SK-N-MC (cell line): ENCODE data around the gene BRI3.

Experiments
- DNase-seq: peaks from one replicate; pipeline ENCODE4 v3.0.0-alpha.2; 2011; ENCODE audit warnings: low read depth, low spot score
- H3K27ac ChIP-seq: fragments of 200-600 bp; sonication (generic); 2 replicates; pipeline ENCODE4 v1.5.1; 2016; ENCODE audit warnings: mixed run types
- H3K36me3 ChIP-seq: fragments of 200-600 bp; sonication (generic); 2 replicates; pipeline ENCODE4 v1.6.1; 2017; ENCODE audit warnings: antibody characterized with exemption, low read length, mixed read lengths; ENCODE audit not compliant: insufficient read depth
- H3K4me3 ChIP-seq: fragments of 200-600 bp; sonication (generic); 2 replicates; pipeline ENCODE4 v1.5.1; 2016
- H3K9ac ChIP-seq: fragments of 200-600 bp; sonication (generic); 2 replicates; pipeline ENCODE4 v1.8.0; 2017; ENCODE audit warnings: mixed run types, mixed read lengths; ENCODE audit not compliant: insufficient read length
- H3K9me3 ChIP-seq: fragments of 200-600 bp; sonication (generic); 2 replicates; pipeline ENCODE4 v1.6.1; 2017; ENCODE audit warnings: low read depth, mild to moderate bottlenecking, antibody characterized with exemption, low read length, moderate library complexity, mixed read lengths
- EZH2 ChIP-seq: fragments of 200-600 bp; sonication (generic); IDR thresholded peaks from one replicate; pipeline ENCODE4 v1.6.1; 2017; ENCODE audit warnings: antibody characterized with exemption
- FOXP2 ChIP-seq: optimal IDR thresholded peaks from 2 replicates; pipeline ENCODE3; 2011; ENCODE audit warnings: mild to moderate bottlenecking, moderate library complexity; ENCODE audit not compliant: insufficient read depth; ENCODE audit errors: extremely low read length, control extremely low read depth
- POLR2AphosphoS5 ChIP-seq: IDR thresholded peaks from 2 replicates; pipeline ENCODE4 v1.6.1; 2012; ENCODE audit warnings: mild to moderate bottlenecking, low read depth, low read length, borderline replicate concordance

BRI3 gene

GRCh38 chr7:98338441-98338840 lies 57.0 kb downstream of the BRI3 start:
- no peak overlapping the region for H3K4me3 ChIP-seq
- no peak for DNase-seq
- H3K36me3 ChIP-seq = no peaks in the 10 kb centered on the region
- TF ChIP-seq EZH2 (no peak), FOXP2 (no peak), POLR2AphosphoS5 (no peak)
- no peaks in the 10 kb centered on the region for H3K9me3 ChIP-seq
- no peak overlapping the region for H3K9ac ChIP-seq
- H3K27ac ChIP-seq = no peak overlapping the region

GRCh38 chr7:98339043-98339442 lies 57.6 kb downstream of the BRI3 start:
- Histone ChIP-seq H3K9me3 (no peaks in the 10 kb centered on the region), H3K9ac (no peak overlapping the region), H3K4me3 (no peak overlapping the region), H3K36me3 (no peaks in the 10 kb centered on the region), H3K27ac (no peak overlapping the region)
- TF ChIP-seq POLR2AphosphoS5 = no peak
- DNase-seq = no peak

GRCh38 chr7:98341106-98341505 lies 59.6 kb downstream of the BRI3 start:
- Histone ChIP-seq H3K27ac (no peak overlapping the region), H3K4me3 (no peak overlapping the region), H3K36me3 (no peaks in the 10 kb centered on the region), H3K9me3 (no peaks in the 10 kb centered on the region), H3K9ac (no peak overlapping the region)
- DNase-seq = no peak
- TF ChIP-seq POLR2AphosphoS5 (no peak), EZH2 (no peak), FOXP2 (no peak)
